Cardiac muscle cell (in vitro differentiated cells and primary cell): Measurements from ENCODE around the gene FAR2. TPM values are rescaled to one million over a fixed set of nuclear protein-coding genes. Genes with fewer than 3 reads are reported as not detected.

ENCODE experiments used
- DNase-seq, 2 donors: peaks; one replicate each; pipeline versions ENCODE4 v3.0.0 to v3.0.0-alpha.2; 2010 to 2017; ENCODE audit warnings: low read depth in 1 of 2, low spot score in 1 of 2
- H3K27ac ChIP-seq: fragments of 200-600 bp; sonication (generic); 2 replicates; pipeline ENCODE4 v1.5.1; 2016
- H3K27me3 ChIP-seq: fragments of 200-600 bp; sonication (generic); 2 replicates; pipeline ENCODE4 v1.6.0; 2016; ENCODE audit warnings: control low read depth
- H3K36me3 ChIP-seq: fragments of 200-600 bp; sonication (generic); 2 replicates; pipeline ENCODE4 v1.5.1; 2016; ENCODE audit warnings: control low read depth
- H3K4me1 ChIP-seq: fragments of 200-600 bp; sonication (generic); 2 replicates; pipeline ENCODE4 v1.8.1; 2017; ENCODE audit warnings: low read depth, mild to moderate bottlenecking, mixed run types
- H3K4me3 ChIP-seq: fragments of 200-600 bp; sonication (generic); 2 replicates; pipeline ENCODE4 v1.5.1; 2016; ENCODE audit warnings: mild to moderate bottlenecking
- H3K9me3 ChIP-seq: fragments of 200-600 bp; sonication (generic); 2 replicates; pipeline ENCODE4 v1.5.1; 2017; ENCODE audit warnings: low read depth, mild to moderate bottlenecking, control low read depth
- CTCF ChIP-seq: IDR thresholded peaks from 2 replicates; pipeline ENCODE4 v1.5.1; 2012; ENCODE audit warnings: low read depth, mild to moderate bottlenecking, low read length
- polyA plus RNA-seq: library from polyadenylated mRNA; unstranded; fragments of >200 nt; fragmentation: Nextera tagmentation; extraction: Ambion mirVana; gene quantifications from 2 replicates; pipeline ENCODE4 v1.2.1, GENCODE V29; 2016
- total RNA-seq: library from RNA; depleted of rRNA; stranded (reverse); fragments of >200 nt; gene quantifications from 2 replicates; pipeline ENCODE4 v1.2.3, GENCODE V29; 2016

The FAR2 gene
- total and polyA plus RNA-seq, 2 experiments from 2014 or later = 0.38 to 0.42 TPM

GRCh38 chr12:29212682-29213403, 63.8 kb downstream of the FAR2 start:
- Histone ChIP-seq H3K9me3 (no peaks in the 10 kb centered on the region), H3K36me3 (no peaks in the 10 kb centered on the region)
- TF ChIP-seq CTCF = no peak

DNA sequence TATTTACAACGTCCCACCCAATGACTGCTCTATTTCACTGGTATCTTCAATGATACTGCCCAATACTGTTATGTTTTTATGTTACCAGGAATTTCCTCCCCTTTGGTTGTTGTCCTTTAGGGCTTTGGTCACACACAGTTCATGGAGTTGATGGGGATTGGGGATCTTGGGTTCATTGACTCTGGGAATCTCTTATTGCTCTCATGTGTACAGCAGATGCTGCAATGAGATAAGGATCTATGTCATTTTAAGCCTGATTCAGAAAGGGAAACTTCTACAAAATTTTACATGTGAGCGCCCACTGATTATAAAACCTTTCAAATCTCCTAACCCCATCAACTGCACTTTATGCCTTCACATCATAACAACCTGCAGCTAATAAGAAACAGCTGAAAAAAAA, 67.2 kb downstream of the FAR2 start:
- no peak for TF ChIP-seq CTCF

More at GRCh38 chr12:29212682-29213403, 63.8 kb downstream of the FAR2 start:
- no peak for DNase-seq
- H3K27me3 ChIP-seq = no peaks in the 10 kb centered on the region
- H3K27ac ChIP-seq = no peak overlapping the region
- H3K4me1 ChIP-seq = no peaks in the 10 kb centered on the region
- no peak overlapping the region for H3K4me3 ChIP-seq

DNA sequence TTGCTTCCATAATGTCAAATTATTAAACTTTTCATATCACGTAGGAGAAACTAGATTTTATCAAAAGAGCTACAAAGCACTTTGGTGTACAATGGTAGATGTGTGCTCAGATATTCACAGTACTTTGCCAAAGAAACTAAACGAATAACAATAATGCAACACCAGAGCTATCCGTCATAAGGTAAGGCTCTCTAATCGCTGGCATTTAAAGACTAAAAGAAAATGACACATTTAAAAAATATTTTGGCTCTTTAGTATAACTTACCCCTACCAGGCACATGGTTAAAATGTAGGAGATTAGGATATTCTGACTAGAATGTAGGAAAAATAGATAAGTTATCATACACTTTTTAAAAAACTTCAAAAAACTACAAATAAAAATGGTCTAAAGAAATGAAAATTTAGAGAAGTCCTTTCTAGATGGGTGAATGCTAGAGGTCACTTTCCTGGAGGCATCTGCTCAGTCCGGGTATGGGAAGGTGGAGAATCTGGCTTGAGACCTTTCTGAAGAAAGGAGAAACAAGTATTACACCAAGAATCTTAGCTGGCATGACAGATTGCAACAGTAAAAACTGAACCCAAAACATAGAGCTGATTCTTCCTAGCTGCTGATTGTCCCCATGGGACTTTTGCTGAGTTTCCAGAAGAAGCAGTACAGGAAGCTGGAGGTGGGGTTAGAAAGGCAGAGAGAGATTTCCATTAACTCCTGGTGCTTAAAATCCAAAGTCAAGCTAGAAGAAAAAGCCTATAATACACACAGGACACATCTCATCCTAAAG, 67.9 kb downstream of the FAR2 start:
- H3K27ac ChIP-seq = no peak overlapping the region
- no peak overlapping the region for H3K4me3 ChIP-seq
- no peaks in the 10 kb centered on the region for H3K9me3 ChIP-seq
- TF ChIP-seq CTCF = no peak
- no peaks in the 10 kb centered on the region for H3K27me3 ChIP-seq
- H3K36me3 ChIP-seq = no peaks in the 10 kb centered on the region
- peak in 1 of 2 donors; percentile 77 for DNase-seq
- H3K4me1 ChIP-seq = no peaks in the 10 kb centered on the region

More for the DNA sequence above, 67.2 kb downstream of the FAR2 start:
- no peak overlapping the region for H3K4me3 ChIP-seq
- no peaks in the 10 kb centered on the region for H3K9me3 ChIP-seq
- no peaks in the 10 kb centered on the region for H3K4me1 ChIP-seq
- no peaks in the 10 kb centered on the region for H3K36me3 ChIP-seq
- H3K27me3 ChIP-seq = no peaks in the 10 kb centered on the region
- no peak for DNase-seq
- H3K27ac ChIP-seq = no peak overlapping the region

DNA sequence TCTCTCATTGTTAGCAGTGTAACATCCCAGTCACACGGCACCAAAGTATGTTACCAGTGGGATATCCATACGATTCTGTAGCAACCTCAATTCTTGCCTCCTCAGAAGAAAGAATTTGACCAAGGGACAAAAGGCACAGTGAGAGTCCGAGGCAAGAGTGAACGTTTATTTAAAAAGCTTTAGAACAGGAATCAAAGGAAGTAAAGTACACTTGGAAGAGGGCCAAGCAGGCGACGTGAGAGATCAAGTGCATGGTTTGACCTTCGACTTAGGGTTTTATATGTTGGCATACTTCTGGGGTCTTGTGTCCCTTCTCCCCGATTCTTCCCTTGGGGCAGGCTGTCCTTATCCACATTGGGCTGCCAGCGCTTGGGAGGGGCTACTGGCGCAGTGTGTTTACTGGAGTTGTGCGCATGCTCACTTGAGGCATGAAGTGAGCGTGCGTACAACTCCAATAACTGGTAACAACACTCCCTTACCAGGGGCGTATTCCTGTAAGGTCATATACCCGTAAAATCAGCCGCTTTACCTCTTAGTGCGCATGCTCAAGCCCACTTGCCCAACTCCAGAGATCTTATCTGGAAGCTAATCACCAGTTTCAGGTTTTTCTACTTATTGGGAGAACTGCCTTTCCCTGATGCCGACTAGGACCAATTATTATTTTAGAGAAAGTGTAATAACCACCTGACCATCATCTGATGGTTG, 71.7 kb downstream of the FAR2 start:
- no peak overlapping the region for H3K4me3 ChIP-seq
- TF ChIP-seq CTCF = no peak
- no peaks in the 10 kb centered on the region for H3K9me3 ChIP-seq
- H3K4me1 ChIP-seq = no peaks in the 10 kb centered on the region
- H3K27me3 ChIP-seq = no peaks in the 10 kb centered on the region
- no peaks in the 10 kb centered on the region for H3K36me3 ChIP-seq
- H3K27ac ChIP-seq = no peak overlapping the region
- DNase-seq = no peak

- H3K9me3 ChIP-seq = no peaks in the 10 kb centered on the region
- no peak for TF ChIP-seq CTCF
- no peaks in the 10 kb centered on the region for H3K36me3 ChIP-seq
- H3K27me3 ChIP-seq = no peaks in the 10 kb centered on the region
- no peaks in the 10 kb centered on the region for H3K4me1 ChIP-seq
- DNase-seq = no peak
- no peak overlapping the region for H3K27ac ChIP-seq
- H3K4me3 ChIP-seq = no peak overlapping the region
Measured at GRCh38 chr12:29222200-29222599, 73.1 kb downstream of the FAR2 start.
